ENCODE data around the gene ZBTB20.

ZBTB20 gene

DNA sequence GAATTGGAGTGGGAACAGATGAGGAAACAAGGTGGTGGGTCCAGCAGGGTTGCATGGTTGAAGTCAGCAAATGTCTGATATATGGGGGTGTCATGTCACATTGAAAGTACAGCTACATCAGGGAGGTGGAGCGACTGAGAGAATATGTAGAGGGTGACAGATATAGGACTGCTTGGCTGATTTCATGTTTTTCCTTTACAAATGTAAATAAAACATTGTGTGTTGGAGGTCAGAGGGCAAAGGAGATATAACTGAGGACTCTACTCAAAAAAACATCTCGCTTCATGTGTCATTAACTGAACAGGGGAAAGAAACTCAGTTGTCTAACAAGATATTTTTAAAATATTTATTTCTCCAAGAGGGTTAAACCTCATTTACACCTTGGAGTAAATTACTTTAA lies 675.6 kb downstream of the ZBTB20 start:
- DNase-seq (ENCODE audit: low spot score) = no peak

DNA sequence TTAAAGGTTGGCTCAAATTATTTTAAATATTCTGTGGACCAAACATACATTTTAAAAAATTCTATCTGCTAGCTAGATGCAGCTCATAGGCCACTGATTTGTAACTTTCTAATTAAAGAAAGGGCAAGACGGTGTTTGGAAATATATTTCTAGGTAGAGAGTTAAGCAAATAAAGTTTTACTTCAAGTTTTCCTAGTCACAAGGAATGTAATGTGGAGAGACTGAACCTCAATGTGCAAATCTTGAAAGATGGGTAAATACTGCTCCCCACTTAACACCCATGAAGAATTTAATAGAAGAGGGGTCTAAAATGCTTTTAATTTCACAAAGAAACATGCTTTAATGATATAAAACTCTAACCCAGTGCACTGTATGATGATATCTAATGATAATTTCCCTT lies 678.0 kb downstream of the ZBTB20 start:
- no peak for DNase-seq (ENCODE audit: low spot score)

DNA sequence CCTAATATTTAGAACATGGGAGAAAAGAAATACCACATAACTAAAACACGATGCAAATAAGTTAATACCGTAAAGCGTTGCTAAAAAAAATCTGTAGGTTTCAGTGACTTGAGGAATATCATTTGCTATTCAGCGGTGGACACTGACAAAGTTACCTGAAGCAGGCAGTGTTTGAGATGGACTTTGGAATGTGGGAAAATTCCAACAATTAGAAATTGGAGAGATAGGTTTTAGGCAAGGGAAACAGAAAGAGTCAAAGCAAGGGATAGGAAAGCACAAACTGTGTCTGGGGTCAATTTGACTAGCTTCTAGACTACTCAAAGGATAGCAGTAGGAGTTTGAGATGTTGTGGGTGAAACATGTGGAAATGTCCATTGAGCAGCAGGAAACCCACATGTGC lies 680.3 kb downstream of the ZBTB20 start:
- no peak for DNase-seq (ENCODE audit: low spot score)

DNA sequence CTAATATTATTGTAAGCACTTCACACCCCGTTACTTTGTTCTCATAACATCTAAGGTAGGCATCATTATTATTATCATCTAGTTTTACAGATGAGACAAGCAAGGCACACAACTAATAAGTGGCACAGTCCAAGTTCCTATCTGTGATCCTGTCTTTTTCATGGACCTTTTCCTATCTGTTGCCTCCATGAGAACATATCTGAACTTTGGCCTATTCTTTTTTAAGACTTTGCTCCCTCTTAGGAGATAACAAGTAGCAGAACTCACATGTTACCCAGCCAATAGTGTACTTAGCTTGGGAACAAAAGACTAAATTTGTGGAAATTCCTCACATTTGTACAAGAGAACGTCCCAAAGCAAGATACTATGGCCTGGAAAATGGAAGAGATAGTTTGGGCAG lies 680.8 kb downstream of the ZBTB20 start:
- DNase-seq (ENCODE audit: low spot score) = no peak

DNA sequence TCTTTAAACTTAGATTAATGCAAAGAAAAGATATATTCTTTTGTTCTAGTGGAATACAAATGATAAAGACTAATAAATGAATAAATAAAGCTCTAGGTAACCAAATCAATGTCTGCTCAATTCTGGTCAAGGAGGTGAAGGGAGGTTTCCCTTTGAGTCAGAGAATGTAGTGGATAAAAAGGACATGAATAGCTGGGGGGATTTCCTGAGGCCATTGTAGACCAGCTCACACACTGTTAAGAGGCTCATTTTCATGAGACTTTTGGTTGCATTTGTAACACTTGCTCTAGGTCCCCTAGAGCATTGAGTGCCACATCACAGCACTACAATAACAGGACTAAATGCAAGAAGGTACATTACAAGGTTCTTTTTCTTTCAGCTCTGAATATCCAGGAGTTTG lies 682.5 kb downstream of the ZBTB20 start:
- no peak for DNase-seq (ENCODE audit: low spot score)

GRCh38 chr3:114462750-114463149 lies 684.3 kb downstream of the ZBTB20 start:
- no peak for DNase-seq (ENCODE audit: low spot score)

GRCh38 chr3:114460459-114460858 lies 686.6 kb downstream of the ZBTB20 start:
- no peak for DNase-seq (ENCODE audit: low spot score)

DNA sequence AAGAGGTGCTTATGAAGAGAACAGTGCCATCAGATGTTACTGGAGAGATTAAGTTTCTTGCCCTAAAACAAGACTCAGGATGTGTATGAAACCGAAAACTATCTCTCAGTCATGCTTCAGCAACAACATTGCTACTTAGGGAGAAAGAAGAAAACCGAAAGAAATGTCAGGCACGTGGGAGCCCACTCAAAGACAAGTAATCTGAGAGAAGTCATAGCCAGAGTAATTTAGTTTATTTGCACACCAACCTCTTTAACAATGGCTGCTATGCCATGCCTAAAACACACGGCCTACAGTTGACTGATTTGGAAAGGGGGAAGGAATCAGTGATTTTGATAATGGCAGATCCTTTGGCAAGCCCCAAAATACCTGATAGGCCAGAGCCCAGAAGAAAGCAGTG lies 690.3 kb downstream of the ZBTB20 start:
- DNase-seq (ENCODE audit: low spot score) = no peak

GRCh38 chr3:114455432-114455831 lies 691.7 kb downstream of the ZBTB20 start:
- DNase-seq (ENCODE audit: low spot score) = no peak

DNA sequence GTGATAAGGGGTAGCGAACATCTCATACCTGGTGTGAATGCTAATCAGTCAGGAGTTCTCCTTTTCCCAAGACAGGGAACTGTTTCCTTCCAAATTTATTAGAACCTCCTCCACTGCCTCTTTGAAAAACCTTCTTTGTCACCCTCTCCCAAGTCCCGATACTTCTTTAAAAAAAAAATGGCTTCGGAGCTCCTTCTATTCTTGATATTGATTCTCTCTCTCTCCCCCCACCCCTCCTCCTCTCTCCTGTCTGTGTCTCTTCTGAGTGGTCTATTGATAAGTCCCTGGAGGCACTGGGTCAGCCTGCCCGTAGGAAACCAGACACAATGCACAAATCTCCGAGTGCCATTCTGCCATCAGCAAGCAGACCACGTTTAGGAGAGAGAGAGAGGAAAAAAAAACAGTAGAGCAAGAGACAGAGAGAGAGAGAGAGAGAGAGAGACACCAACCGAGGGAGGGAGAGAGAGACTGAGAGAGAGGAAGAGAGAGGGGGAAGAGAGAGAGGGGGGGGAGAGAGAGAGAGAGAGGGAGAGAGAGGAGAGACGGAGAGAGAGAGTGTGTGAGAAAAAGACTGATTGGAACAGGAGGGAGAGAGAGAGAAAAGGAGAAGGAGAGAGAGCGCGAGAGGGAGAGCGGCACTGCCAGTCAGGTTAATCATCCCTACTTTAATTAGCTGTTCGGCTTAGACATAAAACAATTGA lies 692.4 kb downstream of the ZBTB20 start:
- DNase-seq (ENCODE audit: low spot score) = no peak

DNA sequence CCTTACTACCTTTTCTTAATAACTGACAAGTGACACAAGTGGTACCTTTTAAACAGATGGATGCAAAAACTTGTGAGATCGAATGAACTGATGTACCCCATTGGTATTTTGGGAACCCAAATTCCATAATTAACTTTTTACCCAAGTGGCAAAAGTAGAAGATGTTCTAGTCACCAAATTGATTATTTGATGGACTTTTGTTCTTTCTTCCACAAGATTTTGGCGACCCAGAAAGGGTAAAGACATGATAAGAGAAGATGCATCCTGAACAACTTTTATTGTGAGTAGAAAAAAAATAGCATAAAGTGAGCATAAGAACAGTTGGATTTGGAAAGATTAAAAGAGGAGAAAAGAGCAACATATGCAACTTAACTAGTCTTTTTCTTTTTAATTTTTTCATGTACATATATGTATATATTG lies 693.7 kb downstream of the ZBTB20 start:
- no peak for DNase-seq (ENCODE audit: low spot score)

DNA sequence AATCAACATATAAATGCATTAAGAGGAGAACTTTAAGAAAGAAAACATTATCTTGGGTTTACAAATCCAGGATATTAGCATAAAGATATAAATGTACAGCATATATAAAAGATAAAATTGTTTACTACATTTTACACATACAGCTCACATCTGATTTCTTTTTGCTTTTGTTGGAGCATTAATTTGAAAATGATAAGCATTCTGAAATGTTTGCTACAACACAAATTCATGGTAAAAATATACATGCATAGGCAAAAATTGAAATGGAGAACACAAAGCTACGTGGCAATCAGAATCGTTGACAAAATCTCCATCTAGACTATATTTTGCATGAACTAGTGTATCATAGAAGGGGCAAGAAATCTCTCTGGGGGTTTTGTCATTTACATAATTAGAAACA lies 694.2 kb downstream of the ZBTB20 start:
- DNase-seq (ENCODE audit: low spot score) = no peak

GRCh38 chr3:114452256-114452655 lies 694.8 kb downstream of the ZBTB20 start:
- no peak for DNase-seq (ENCODE audit: low spot score)

- DNase-seq (ENCODE audit: low spot score) = no peak
Observed at GRCh38 chr3:114451561-114452018, 695.5 kb downstream of the ZBTB20 start.

DNA sequence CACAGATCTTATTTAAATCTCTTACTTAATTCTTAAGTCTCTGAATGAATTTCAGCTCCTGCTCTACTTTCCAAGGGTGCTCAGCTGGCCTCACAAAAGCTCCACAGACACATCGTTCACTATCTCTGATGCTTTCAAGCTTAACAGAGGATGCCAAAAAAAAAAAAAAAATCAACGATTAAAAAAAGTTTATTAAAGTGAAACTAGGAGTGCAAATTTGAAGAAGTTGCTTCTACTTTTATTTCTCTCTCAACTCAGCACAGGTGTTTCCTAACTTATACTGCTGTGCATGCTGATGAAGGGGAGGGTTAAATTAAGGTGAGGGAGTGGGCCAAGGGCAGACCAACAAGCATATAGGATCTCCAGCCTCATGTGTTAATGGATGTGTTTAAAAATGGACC lies 696.0 kb downstream of the ZBTB20 start:
- no peak for DNase-seq (ENCODE audit: low spot score)

GRCh38 chr3:114450008-114450596 lies 697.0 kb downstream of the ZBTB20 start:
- DNase-seq (ENCODE audit: low spot score) = no peak

- no peak for DNase-seq (ENCODE audit: low spot score)
Observed at GRCh38 chr3:114449271-114450007, 697.6 kb downstream of the ZBTB20 start.

DNA sequence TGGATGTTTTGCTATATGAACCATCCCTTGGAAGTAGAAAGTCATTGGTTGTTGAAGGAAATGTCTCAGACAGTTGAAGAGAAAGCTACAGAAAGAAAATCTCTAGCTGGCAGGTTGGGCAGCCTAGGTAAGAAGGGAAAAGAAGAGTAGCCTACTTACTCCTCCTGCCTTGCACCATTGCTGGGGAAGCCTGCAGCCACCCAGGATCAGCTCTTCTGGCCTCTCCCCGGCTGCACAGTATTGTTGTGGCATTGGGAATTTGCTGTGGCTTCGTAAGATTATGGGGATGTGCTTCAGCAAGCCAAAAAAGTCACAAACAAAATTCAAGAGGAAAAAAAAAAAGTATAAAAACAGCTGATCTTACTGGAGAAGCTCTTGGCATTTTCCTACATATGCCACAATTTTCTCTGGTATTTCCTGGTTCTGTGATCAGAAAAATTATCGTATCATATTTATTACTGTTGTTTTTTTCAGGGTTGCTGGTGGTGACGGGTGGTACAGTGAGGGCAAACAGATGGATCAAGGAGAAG lies 699.1 kb downstream of the ZBTB20 start:
- DNase-seq (ENCODE audit: low spot score) = no peak

DNA sequence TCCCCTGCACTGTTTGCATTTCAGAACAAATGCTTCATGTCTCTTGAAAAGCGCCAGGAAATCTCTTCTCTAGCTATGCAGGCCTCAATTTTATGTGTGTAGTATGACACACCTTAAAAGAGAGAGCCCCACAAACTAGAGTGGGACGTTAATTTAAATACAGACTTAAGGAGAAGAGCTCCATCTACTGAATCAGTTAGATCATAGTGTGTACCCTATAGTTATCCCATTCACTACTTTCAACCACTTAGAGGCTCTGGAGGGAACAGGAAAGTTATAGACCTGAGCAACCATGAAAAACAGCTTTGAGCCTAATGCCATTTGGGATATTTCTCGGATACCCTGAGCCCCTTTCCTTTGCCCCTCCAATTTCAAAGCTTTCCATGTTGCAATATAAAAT lies 699.5 kb downstream of the ZBTB20 start:
- DNase-seq (ENCODE audit: low spot score) = no peak

DNA sequence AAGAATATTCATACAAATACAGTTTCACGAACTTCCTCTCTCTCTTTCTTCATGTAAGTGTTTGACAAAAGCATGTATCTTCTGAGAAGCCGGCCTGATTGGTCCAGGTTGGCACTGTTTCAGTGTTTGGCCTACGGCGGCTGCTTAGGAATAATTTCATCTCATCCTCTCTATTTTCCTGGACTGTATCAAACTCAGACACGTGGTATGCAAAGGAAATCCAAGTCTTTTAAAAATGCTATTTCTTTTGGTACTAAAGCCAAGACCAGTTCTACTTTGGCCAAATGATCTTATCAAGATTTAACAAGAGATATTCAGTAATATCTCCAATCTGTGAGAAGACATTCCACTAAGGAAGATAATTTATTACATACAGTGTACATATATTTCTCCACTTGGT lies 700.5 kb downstream of the ZBTB20 start:
- DNase-seq (ENCODE audit: low spot score) = no peak

- no peak for DNase-seq (ENCODE audit: low spot score)
Observed at GRCh38 chr3:114445233-114445632, 701.9 kb downstream of the ZBTB20 start.

DNA sequence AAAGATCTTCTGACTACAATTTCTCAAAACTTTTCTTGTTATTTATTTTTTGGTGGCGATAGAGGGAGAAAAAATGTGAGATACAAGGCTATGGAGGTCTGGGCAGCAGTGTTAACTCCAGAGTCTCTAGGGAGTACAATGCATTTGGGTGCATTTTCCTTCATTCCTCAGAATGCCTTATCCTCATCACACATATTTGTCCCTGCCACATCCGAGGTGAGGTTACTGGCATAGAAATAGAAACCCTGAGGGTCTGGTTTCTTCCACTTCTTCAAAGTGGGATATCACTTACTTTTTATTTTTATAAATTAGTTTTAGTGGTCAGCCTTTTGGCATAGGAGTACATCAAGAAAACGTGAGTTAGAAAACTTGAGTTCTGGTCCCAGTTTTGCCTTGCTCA lies 702.9 kb downstream of the ZBTB20 start:
- DNase-seq (ENCODE audit: low spot score) = no peak

- DNase-seq (ENCODE audit: low spot score) = peak; percentile 46
Observed at GRCh38 chr3:114442246-114442645, 704.8 kb downstream of the ZBTB20 start.

All from AG20443 (cell line).